Thymus (tissue), 11 donors: ENCODE data around the gene VN1R5. TPM values are rescaled to one million over a fixed set of nuclear protein-coding genes. Genes with fewer than 3 reads are reported as not detected.
"Not testable (repeated sequence)": the region's sequence is repeated elsewhere in the genome, so short reads cannot be mapped to it uniquely, and the experiment has no call there.

Experiments used
- DNase-seq, 9 donors: peaks; one replicate each; pipeline ENCODE4 v3.0.0-alpha.2; 2013; ENCODE audit warnings: low spot score in 9 of 9, low read depth in 6 of 9, missing footprints in 1 of 9
- H3K27ac ChIP-seq, 2 donors: one replicate each; pipeline ENCODE4 v1.5.1; 2013; ENCODE audit warnings: control low read depth in 1 of 2, low read depth in 1 of 2, low read length in 1 of 2, mild to moderate bottlenecking in 1 of 2, moderate library complexity in 1 of 2
- H3K27me3 ChIP-seq, 2 donors: one replicate each; pipeline ENCODE4 v1.5.1; 2013; ENCODE audit warnings: low read length in 1 of 2; ENCODE audit not compliant: control insufficient read depth in 2 of 2, insufficient read depth in 1 of 2
- H3K36me3 ChIP-seq, 2 donors: one replicate each; pipeline ENCODE4 v1.5.1; 2013; ENCODE audit warnings: low read length in 1 of 2, mild to moderate bottlenecking in 1 of 2, moderate library complexity in 1 of 2; ENCODE audit not compliant: control insufficient read depth in 2 of 2, insufficient read depth in 2 of 2
- H3K4me1 ChIP-seq, 2 donors: one replicate each; pipeline ENCODE4 v1.5.1; 2013; ENCODE audit warnings: low read length in 2 of 2; ENCODE audit not compliant: control insufficient read depth in 2 of 2, insufficient read depth in 2 of 2
- H3K4me3 ChIP-seq, 2 donors: one replicate each; pipeline ENCODE4 v1.5.1; 2013; ENCODE audit warnings: low read length in 2 of 2, control low read depth in 1 of 2, mild to moderate bottlenecking in 1 of 2
- H3K9me3 ChIP-seq, 2 donors: one replicate each; pipeline ENCODE4 v1.5.1; 2013; ENCODE audit warnings: low read length in 1 of 2, mild to moderate bottlenecking in 1 of 2; ENCODE audit not compliant: control insufficient read depth in 2 of 2, insufficient read depth in 1 of 2
- WGBS: extraction: QIAGEN DNeasy Blood & Tissue Kit; methylation state at CpG from one replicate; pipeline ENCODE4 v1.1.7; 2013; 5-methylcytosine and 5-hydroxymethylcytosine counted together
- polyA plus RNA-seq: library from polyadenylated mRNA; stranded (reverse); fragments of 200-250 nt; gene quantifications from one replicate; pipeline ENCODE4 v1.2.3, GENCODE V29; 2013
- total RNA-seq: library from RNA; stranded (reverse); fragments of 120-200 nt; gene quantifications from one replicate; pipeline ENCODE4 v1.2.4, GENCODE V29; 2013
- donor health status: healthy.

VN1R5 gene
- total and polyA plus RNA-seq, 2 donors, result 0.02 TPM; not detected in 1

DNA sequence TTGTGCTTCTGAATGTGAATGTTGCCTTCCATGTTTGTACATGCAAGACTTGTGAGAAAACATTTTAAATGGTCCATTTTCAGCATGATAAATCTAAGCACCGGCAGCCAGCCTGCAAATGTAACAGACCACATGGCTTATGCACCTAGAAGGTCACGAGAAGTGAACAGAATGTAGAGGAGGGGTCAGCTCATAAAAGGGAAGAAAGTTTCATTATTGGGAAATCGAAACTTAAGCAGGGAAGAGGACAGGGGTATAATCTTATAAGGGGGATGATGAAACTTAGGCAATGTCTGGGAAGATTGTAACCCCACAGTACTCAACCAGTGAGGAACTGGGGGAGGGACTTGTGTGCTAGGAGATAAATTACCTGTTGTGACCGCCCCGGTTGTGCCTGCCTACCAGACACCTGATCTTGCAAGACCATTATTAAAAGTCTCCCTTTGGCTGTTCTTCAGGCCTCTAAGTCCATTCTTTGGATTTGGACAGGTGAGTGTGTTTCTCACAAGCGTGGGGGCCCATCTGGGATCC, 37.7 kb upstream of the VN1R5 start:
- DNase-seq, result no peak
- H3K4me3 ChIP-seq, result no peak overlapping the region

DNA sequence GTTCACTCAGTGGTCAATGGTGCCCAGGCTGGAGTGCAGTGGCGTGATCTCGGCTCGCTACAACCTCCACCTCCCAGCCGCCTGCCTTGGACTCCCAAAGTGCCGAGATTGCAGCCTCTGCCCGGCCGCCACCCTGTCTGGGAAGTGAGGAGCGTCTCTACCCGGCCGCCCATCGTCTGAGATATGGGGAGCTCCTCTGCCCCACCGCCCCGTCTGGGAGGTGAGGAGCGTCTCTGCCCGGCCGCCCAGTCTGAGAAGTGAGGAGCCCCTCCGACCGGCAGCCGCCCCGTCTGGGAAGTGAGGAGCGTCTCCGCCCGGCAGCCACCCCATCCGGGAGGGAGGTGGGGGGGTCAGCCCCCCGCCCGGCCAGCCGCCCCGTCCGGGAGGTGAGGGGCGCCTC, 35.6 kb upstream of the VN1R5 start:
- WGBS, result 98% methylated on average over 24 of the region's 30 CpGs
- H3K36me3 ChIP-seq, H3K9me3 ChIP-seq, H3K4me1 ChIP-seq, H3K27me3 ChIP-seq, H3K4me3 ChIP-seq, H3K27ac ChIP-seq, DNase-seq: not testable (repeated sequence)

More for the DNA sequence above, 37.7 kb upstream of the VN1R5 start:
- no peaks in the 10 kb centered on the region for H3K27me3 ChIP-seq
- H3K27ac ChIP-seq, result no peak overlapping the region
- no peaks in the 10 kb centered on the region for H3K4me1 ChIP-seq
- WGBS, result 79% methylated on average over 6 of the region's 6 CpGs
- no peaks in the 10 kb centered on the region for H3K36me3 ChIP-seq
- no peaks in the 10 kb centered on the region for H3K9me3 ChIP-seq

DNA sequence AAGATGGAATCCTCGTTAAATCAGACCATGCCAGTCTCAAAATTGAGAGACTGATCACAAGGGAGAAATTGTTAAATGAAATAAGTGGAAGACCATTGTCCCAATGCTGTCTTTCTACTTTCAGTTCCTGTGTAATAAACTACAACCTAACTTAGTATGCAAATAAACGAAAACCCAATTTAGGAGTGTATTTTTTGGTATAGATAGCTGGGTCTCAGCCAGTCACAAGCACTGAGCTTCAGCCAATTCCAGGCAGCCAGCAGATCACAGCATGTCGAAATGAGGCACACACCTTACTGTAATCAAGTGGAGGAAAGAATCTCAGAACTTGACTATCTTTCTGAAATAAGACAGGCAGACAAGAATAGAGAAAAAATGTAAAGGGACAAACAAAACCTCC, 33.0 kb upstream of the VN1R5 start:
- Histone ChIP-seq H3K4me3 (no peak overlapping the region), H3K27ac (no peak overlapping the region), H3K27me3 (no peaks in the 10 kb centered on the region), H3K36me3 (no peaks in the 10 kb centered on the region), H3K4me1 (no peaks in the 10 kb centered on the region), H3K9me3 (no peaks in the 10 kb centered on the region)
- 93% methylated on average over 3 of the region's 3 CpGs for WGBS
- DNase-seq, result no peak

DNA sequence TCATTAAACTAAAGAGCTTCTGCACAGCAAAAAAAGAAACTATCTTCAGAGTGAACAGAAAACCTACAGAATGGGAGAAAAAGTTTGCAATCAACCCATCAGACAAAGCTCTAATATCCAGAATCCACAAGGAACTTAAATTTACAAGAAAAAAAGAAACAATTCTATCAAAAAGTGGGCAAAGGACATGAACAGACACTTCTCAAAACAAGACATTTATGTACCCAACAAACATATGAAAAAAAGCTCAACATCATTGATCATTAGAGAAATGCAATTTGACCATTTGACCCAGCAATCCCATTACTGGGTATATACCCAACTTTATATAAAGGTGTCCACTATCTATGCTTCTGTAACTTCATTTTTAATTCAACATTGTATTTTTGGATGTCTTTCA, 31.1 kb upstream of the VN1R5 start:
- Histone ChIP-seq H3K27me3 (no peaks in the 10 kb centered on the region), H3K9me3 (peaks cover 0 to 4% of the 10 kb centered on the region in 2 donors), H3K4me1 (no peaks in the 10 kb centered on the region), H3K36me3 (no peaks in the 10 kb centered on the region), H3K4me3 (no peak overlapping the region), H3K27ac (no peak overlapping the region)
- DNase-seq, result no peak

DNA sequence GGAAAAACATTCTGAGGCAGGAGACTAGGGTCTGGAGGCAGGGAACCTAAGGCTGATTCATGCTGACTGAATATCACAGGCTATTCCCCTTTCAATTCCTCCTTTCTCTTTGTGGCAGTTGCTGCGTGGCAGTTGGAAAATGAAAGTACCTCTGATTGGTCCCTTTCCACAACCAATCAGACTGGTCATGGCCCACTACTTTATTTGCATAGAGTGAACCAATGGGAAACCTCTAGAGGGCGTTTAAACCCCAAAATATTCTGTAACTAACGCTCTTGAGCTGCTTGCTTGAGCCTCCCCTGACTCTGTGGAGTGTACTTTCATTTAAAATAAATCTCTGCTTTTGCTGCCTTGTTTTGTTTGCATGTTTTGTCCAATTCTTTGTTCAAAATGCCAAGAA, 27.7 kb upstream of the VN1R5 start:
- Histone ChIP-seq H3K27me3 (no peaks in the 10 kb centered on the region), H3K9me3 (peaks cover 0 to 4% of the 10 kb centered on the region in 2 donors), H3K36me3 (no peaks in the 10 kb centered on the region), H3K27ac (no peak overlapping the region), H3K4me1 (no peaks in the 10 kb centered on the region), H3K4me3 (no peak overlapping the region)
- 81% methylated on average over 3 of the region's 3 CpGs for whole genome bisulfite sequencing
- DNase-seq, result no peak

GRCh38 chr1:247241691-247242090, 14.2 kb upstream of the VN1R5 start:
- Histone ChIP-seq H3K9me3 (peaks cover 1 to 5% of the 10 kb centered on the region in 2 donors), H3K4me3 (no peak overlapping the region), H3K27me3 (no peaks in the 10 kb centered on the region), H3K36me3 (no peaks in the 10 kb centered on the region), H3K27ac (no peak overlapping the region), H3K4me1 (no peaks in the 10 kb centered on the region)
- WGBS, result 94% methylated on average over 2 of the region's 2 CpGs
- no peak for DNase-seq

- WGBS, result 97% methylated on average over 12 of the region's 12 CpGs
- no peak overlapping the region for H3K27ac ChIP-seq
- no peaks in the 10 kb centered on the region for H3K27me3 ChIP-seq
- no peaks in the 10 kb centered on the region for H3K4me1 ChIP-seq
- no peak for DNase-seq
- H3K9me3 ChIP-seq, result peaks cover 1 to 8% of the 10 kb centered on the region in 2 donors
- H3K36me3 ChIP-seq, result no peaks in the 10 kb centered on the region
- H3K4me3 ChIP-seq, result no peak overlapping the region
These were observed 12.2 kb upstream of the VN1R5 start for GRCh38 chr1:247243524-247244137.

DNA sequence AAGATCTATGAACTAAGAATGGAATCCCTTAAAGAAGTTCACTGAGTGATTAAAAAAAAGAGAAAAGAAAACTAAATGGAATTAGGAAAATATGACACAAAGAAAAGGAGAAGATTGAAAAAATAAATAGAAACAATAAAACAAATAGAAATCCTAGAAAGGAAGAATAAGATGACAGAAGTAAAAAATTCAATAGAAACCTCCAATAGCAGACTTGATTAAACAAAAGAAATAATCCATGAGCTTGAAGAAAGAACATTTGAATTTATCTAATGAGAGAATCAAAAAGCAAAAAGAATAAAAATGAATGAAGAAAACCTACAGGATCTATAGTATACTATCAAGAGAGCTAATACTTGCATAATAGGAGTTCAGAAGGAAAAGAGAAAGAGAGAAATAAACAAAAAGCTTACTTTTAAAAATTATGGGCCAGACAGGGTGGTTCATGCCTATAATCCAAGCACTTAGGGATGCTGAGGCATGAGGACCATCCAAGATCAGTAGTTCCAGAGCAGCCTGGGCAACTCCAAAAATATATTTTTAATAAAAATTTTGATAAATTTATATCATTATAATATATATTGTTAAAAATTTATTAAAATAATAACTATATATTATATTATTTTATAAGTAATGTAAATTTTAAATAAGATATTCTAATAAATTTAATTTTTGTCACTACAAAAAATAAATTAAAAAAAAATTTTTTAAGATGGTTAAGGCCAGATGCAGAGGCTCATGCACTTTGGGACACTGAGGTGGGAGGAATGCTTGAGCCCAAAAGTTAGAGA, 9.4 kb upstream of the VN1R5 start:
- H3K36me3 ChIP-seq, result no peaks in the 10 kb centered on the region
- H3K27ac ChIP-seq, result no peak overlapping the region
- no peak for DNase-seq
- no peaks in the 10 kb centered on the region for H3K4me1 ChIP-seq
- peaks cover 1 to 8% of the 10 kb centered on the region in 2 donors for H3K9me3 ChIP-seq
- H3K27me3 ChIP-seq, result no peaks in the 10 kb centered on the region
- no peak overlapping the region for H3K4me3 ChIP-seq

DNA sequence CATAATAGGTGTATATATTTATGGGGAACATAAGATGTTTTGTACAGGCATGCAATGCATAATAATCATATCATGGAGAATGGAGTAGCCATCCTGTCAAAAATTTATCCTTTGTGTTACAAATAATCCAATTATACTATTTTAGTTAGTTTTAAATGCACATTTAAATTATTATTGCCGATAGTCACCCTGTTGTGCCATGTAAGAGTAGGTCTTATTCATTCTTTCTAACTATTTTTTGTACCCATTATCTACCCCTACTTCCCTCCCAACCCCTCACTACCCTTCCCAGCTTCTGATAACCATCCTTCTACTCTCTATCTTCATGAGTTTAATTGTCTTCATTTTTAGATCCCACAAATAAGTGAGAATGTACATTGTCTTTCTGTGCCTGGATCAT, 8.3 kb upstream of the VN1R5 start:
- Histone ChIP-seq H3K27me3 (no peaks in the 10 kb centered on the region), H3K4me3 (no peak overlapping the region), H3K27ac (no peak overlapping the region), H3K9me3 (peaks cover 1 to 8% of the 10 kb centered on the region in 2 donors), H3K4me1 (no peaks in the 10 kb centered on the region), H3K36me3 (no peaks in the 10 kb centered on the region)
- DNase-seq, result no peak
- WGBS, result 95% methylated on average over 1 of the region's 1 CpG
